ENCODE results near the gene NSDHL. TPM values are rescaled to one million over a fixed set of nuclear protein-coding genes. Genes with fewer than 3 reads are reported as not detected.
"Not testable (repeated sequence)": the region's sequence is repeated elsewhere in the genome, so short reads cannot be mapped to it uniquely, and the experiment has no call there.

Gene NSDHL
- total RNA-seq, 1 donor from 2014 or later, result 11.3 TPM

GRCh38 chrX:152895121-152895520 lies 64.3 kb downstream of the NSDHL start:
- DNase-seq, result no peak

- no peak for DNase-seq
Observed at GRCh38 chrX:152895724-152896420, 65.0 kb downstream of the NSDHL start.

- no peak for DNase-seq
Observed at GRCh38 chrX:152896450-152896849, 65.6 kb downstream of the NSDHL start.

GRCh38 chrX:152897222-152898131 lies 66.6 kb downstream of the NSDHL start, which contains the start of gene ZNF185:
Gene ZNF185 (plus strand): TSS chrX:152898067. CDS start chrX:152914490, 16,423 bp downstream.
- peak; percentile 3 for DNase-seq

GRCh38 chrX:152898442-152898841 lies 67.6 kb downstream of the NSDHL start:
- no peak for DNase-seq

GRCh38 chrX:152899111-152899873 lies 68.4 kb downstream of the NSDHL start:
- no peak for DNase-seq

GRCh38 chrX:152899874-152900719 lies 69.2 kb downstream of the NSDHL start:
- no peak for DNase-seq

- DNase-seq, result no peak
Observed at GRCh38 chrX:152900937-152901445, 70.1 kb downstream of the NSDHL start.

- DNase-seq, result no peak
Observed at GRCh38 chrX:152901816-152902501, 71.1 kb downstream of the NSDHL start.

GRCh38 chrX:152902502-152902820 lies 71.6 kb downstream of the NSDHL start:
- no peak for DNase-seq

GRCh38 chrX:152903589-152903988 lies 72.7 kb downstream of the NSDHL start:
- DNase-seq, result no peak

- no peak for DNase-seq
Observed at GRCh38 chrX:152904151-152905080, 73.6 kb downstream of the NSDHL start.

GRCh38 chrX:152905081-152905420 lies 74.2 kb downstream of the NSDHL start:
- DNase-seq, result no peak

- no peak for DNase-seq
Observed at GRCh38 chrX:152907084-152907651, 76.3 kb downstream of the NSDHL start.

GRCh38 chrX:152908486-152908885 lies 77.6 kb downstream of the NSDHL start:
- DNase-seq, result no peak

- not testable (repeated sequence) for DNase-seq
Observed at GRCh38 chrX:152910018-152910417, 79.2 kb downstream of the NSDHL start.

- DNase-seq, result no peak
Observed at GRCh38 chrX:152912106-152912505, 81.2 kb downstream of the NSDHL start.

- no peak for DNase-seq
Observed at GRCh38 chrX:152912641-152913040, 81.8 kb downstream of the NSDHL start.

GRCh38 chrX:152913346-152913745 lies 82.5 kb downstream of the NSDHL start:
- DNase-seq, result no peak

GRCh38 chrX:152913910-152914309 lies 83.0 kb downstream of the NSDHL start:
- no peak for DNase-seq
